Esophagus squamous epithelium (tissue), 4 donors: ENCODE measurements around the gene PHKA1.

ENCODE experiments used
- POLR2A ChIP-seq, 4 donors: fragments of 450-650 bp; IDR thresholded peaks; one replicate each; pipeline ENCODE4 v1.6.1; 2017; ENCODE audit warnings: antibody characterized with exemption in 4 of 4, mild to moderate bottlenecking in 4 of 4, moderate library complexity in 3 of 4
- TF ChIP-seq, protein P1 (sequence below), 6 experiments: fragments of 450-650 bp in 4 of 6; fragments of 200-600 bp in 2 of 6; sonication (generic) in 2 of 6; IDR thresholded peaks; one replicate each; pipeline ENCODE4 v1.5.1; 2016 to 2019; ENCODE audit warnings: antibody characterized with exemption in 6 of 6, mild to moderate bottlenecking in 4 of 6, moderate library complexity in 4 of 6

DNA sequence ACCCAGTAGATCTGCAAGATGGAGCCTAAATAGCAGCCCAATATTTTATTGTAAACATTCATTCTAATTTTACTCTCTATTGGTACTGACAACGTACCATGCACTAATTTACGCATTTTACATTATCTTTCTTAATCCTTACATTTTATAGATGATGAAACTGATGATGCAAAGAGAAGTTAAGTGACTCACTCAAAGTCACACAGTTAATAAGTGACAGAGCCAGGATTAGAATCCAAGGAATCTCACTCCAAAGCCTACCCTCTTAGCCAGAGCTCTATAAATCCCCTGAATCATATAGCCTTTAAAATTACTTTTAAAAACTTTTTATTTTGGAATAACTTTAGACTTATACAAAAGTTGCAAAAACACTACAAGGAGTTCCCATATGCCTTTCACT, 37.6 kb downstream of the PHKA1 start:
- TF ChIP-seq, protein P1, sequence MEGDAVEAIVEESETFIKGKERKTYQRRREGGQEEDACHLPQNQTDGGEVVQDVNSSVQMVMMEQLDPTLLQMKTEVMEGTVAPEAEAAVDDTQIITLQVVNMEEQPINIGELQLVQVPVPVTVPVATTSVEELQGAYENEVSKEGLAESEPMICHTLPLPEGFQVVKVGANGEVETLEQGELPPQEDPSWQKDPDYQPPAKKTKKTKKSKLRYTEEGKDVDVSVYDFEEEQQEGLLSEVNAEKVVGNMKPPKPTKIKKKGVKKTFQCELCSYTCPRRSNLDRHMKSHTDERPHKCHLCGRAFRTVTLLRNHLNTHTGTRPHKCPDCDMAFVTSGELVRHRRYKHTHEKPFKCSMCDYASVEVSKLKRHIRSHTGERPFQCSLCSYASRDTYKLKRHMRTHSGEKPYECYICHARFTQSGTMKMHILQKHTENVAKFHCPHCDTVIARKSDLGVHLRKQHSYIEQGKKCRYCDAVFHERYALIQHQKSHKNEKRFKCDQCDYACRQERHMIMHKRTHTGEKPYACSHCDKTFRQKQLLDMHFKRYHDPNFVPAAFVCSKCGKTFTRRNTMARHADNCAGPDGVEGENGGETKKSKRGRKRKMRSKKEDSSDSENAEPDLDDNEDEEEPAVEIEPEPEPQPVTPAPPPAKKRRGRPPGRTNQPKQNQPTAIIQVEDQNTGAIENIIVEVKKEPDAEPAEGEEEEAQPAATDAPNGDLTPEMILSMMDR (IDR thresholded peaks at IDR 0.05): no peak
- no peak for TF ChIP-seq POLR2A (IDR thresholded peaks at IDR 0.05)
